Breast epithelium (tissue), 3 donors: ENCODE results near the gene GTPBP10. TPM values are rescaled to one million over a fixed set of nuclear protein-coding genes. Genes with fewer than 3 reads are reported as not detected.

Source experiments
- total RNA-seq, 3 donors: library from RNA; depleted of rRNA; stranded (reverse); fragments of >200 nt; gene quantifications; one replicate each; pipeline ENCODE4 v1.1.0, GENCODE V29; 2016

The GTPBP10 gene
- total RNA-seq, 3 donors from 2014 or later: 21.3 to 27.2 (median 22.3) TPM

Other genes with a start within 250 kb of the GTPBP10 start
- 10 to 100 TPM; 19.2 to 75.1 (median 24.5) TPM for gene STEAP1, start 192.2 kb upstream of the GTPBP10 start, total RNA-seq
- 10 to 100 TPM; 14.4 to 81.9 (median 22.1) TPM for gene STEAP2, start 135.0 kb upstream of the GTPBP10 start, total RNA-seq
- 10 to 100 TPM; 13.0 to 45.2 (median 21.8) TPM for gene CFAP69, start 101.5 kb upstream of the GTPBP10 start, total RNA-seq
- gene FAM237B, start 25.4 kb upstream of the GTPBP10 start, total RNA-seq: under 1 TPM in 1 of 3 donors, not detected in 2; 0.15 TPM
- 10 to 100 TPM; 21.6 to 52.8 (median 43.3) TPM for gene CLDN12, start 56.7 kb downstream of the GTPBP10 start, total RNA-seq
- not detected for gene PTTG1IP2, start 122.9 kb downstream of the GTPBP10 start, total RNA-seq
- 10 to 100 TPM; 16.3 to 64.7 (median 29.8) TPM for gene CDK14, start 249.6 kb downstream of the GTPBP10 start, total RNA-seq